ENCODE measurements around the gene STARD13.

DNA sequence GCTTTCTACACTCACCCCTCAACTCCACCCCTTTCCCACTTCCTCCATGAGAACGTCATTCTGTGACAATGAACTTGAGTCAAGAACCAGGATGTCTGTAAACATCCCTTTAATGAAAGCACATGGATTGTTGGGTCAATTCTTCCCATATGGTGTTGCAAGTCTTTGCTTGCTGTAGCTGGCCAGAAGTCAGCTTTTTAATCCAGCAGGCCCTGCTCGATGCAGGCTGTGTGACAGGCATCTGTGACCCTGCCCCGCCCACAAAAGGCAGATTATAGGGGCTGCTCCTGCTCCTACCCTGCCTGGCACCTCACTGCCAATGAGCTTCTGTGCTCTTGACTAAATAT is 78.0 kb downstream of the STARD13 start:
- TF ChIP-seq EGR1 (IDR thresholded peaks at IDR 0.05) (no peak), RAD21 (IDR thresholded peaks at IDR 0.05; ENCODE audit: low read depth) (no peak), ZBTB7A (IDR thresholded peaks at IDR 0.05; ENCODE audit: low read depth) (no peak), TCF12 (IDR thresholded peaks at IDR 0.05; ENCODE audit: low read depth) (no peak), CEBPB (IDR thresholded peaks at IDR 0.05) (no peak), EP300 (IDR thresholded peaks at IDR 0.05; ENCODE audit: borderline replicate concordance) (no peak), TEAD4 (IDR thresholded peaks at IDR 0.05) (no peak), CREB1 (IDR thresholded peaks at IDR 0.05; ENCODE audit: low read depth) (no peak), YY1 (IDR thresholded peaks at IDR 0.05; ENCODE audit: low read depth) (no peak)
- TF ChIP-seq, protein P1, sequence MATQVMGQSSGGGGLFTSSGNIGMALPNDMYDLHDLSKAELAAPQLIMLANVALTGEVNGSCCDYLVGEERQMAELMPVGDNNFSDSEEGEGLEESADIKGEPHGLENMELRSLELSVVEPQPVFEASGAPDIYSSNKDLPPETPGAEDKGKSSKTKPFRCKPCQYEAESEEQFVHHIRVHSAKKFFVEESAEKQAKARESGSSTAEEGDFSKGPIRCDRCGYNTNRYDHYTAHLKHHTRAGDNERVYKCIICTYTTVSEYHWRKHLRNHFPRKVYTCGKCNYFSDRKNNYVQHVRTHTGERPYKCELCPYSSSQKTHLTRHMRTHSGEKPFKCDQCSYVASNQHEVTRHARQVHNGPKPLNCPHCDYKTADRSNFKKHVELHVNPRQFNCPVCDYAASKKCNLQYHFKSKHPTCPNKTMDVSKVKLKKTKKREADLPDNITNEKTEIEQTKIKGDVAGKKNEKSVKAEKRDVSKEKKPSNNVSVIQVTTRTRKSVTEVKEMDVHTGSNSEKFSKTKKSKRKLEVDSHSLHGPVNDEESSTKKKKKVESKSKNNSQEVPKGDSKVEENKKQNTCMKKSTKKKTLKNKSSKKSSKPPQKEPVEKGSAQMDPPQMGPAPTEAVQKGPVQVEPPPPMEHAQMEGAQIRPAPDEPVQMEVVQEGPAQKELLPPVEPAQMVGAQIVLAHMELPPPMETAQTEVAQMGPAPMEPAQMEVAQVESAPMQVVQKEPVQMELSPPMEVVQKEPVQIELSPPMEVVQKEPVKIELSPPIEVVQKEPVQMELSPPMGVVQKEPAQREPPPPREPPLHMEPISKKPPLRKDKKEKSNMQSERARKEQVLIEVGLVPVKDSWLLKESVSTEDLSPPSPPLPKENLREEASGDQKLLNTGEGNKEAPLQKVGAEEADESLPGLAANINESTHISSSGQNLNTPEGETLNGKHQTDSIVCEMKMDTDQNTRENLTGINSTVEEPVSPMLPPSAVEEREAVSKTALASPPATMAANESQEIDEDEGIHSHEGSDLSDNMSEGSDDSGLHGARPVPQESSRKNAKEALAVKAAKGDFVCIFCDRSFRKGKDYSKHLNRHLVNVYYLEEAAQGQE (IDR thresholded peaks at IDR 0.05; ENCODE audit: low read depth) = no peak
- TF ChIP-seq, protein P2, sequence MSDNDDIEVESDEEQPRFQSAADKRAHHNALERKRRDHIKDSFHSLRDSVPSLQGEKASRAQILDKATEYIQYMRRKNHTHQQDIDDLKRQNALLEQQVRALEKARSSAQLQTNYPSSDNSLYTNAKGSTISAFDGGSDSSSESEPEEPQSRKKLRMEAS (IDR thresholded peaks at IDR 0.05) = no peak
- TF ChIP-seq, protein P3, sequence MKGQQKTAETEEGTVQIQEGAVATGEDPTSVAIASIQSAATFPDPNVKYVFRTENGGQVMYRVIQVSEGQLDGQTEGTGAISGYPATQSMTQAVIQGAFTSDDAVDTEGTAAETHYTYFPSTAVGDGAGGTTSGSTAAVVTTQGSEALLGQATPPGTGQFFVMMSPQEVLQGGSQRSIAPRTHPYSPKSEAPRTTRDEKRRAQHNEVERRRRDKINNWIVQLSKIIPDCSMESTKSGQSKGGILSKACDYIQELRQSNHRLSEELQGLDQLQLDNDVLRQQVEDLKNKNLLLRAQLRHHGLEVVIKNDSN (IDR thresholded peaks at IDR 0.05) = no peak

Measured in Ishikawa (cell line).